SK-N-DZ (cell line): ENCODE results near the gene LRRC8C.
A peak's percentile ranks its signal among the peaks of the same experiment; 100 is the strongest.

Experiments
- DNase-seq: peaks from one replicate; pipeline ENCODE4 v3.0.0-alpha.2; 2015; ENCODE audit warnings: low spot score

LRRC8C gene

DNA sequence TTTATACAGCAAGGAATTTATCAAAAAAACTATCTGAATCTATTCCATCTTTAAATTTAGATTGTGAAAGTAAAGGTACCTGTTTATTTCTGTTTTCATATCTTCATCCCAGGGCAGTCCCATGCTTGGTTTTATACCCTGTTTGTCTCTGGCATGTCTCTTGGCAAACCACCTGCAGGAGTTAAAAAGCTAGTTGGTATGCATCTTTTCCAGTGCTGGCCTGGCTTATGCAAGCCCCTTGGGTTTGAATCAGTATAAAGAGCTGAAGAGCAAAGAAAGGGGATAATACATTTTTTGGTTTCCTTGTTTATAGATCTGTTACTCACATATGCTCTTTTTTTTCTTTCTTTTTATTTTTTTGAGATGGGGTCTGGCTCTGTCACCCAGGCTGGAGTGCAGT is 37.8 kb downstream of the LRRC8C start:
- DNase-seq: no peak

DNA sequence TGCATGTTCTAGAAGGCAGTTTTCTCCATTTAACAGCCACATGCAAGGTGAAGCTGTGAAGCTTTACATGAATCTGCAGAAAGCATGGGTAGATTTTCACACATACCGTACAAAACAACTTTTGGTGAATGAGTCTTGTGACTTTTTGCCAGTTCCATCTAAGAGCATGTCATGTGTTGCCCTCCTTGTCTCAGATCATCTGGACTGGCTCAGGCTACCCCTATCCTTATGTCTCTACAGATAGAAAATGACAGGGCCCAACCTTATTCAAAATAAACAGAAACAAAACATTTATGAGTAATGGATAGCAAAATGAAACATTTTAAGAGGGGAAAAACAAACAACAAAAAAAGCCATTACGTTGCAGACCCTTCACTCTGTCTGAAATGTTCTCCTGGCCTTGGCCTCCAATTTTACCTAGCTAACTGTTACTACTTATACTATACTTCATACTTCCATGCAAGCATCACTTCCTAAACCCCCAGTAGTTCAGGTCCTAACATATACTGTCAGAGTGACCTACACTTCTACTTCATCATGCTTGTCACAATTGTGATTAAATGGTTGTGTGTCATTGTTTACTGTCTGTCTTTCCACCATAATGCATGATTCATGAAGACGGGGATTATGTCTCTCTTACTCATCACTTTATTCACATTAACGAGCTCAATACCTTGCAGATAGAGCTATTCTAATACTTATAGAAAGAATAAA is 39.0 kb downstream of the LRRC8C start:
- no peak for DNase-seq

DNA sequence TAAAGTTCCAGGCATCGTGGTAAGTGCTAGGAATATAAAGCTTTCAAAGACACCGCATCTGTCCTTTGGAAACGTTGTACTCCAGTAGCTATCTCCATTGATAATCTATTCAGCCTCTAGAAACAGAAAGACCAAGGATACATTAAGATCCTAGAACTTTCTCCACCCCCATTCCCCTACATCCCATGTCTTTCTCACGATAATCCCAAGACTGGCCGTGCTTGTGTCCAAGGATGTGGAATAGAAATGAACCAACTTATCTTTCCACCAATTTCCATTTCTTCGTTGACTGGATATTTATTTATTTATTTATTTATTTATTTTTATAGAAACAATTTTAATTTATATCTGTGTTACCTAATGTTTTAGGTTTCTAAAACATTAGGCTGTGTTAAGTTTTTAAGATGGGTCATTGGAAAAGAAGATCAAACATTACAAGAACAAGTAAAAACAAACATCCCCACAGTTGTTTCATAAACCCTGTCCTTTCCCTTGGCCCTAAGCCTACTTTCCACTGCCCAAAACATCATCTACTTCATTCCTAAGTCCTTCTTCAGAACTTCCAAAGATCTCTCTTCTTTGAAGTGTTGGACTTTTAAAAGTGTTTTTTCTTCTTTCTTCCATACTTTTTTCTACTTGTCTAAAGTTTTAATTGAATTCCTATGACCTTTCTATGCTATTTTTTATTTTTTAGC is 39.7 kb downstream of the LRRC8C start:
- no peak for DNase-seq

DNA sequence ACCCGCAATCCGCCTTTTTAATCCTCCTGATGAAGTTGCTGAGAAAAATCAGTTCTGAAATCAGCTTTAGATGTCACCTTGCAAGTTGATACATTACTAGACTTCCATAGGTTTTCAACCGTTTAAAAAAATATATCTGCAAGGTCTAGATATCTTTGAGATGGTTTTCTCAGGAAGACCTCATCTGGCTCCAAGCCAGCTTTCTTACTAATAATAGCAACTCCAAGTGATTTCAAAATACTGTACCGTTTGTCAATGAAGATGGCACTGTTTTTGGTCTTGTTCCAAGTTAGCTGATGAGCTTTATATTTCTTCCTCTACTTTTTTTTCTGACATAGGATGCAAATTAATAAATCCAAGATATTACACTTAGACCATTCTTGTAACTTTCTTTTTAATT is 40.3 kb downstream of the LRRC8C start:
- no peak for DNase-seq

DNA sequence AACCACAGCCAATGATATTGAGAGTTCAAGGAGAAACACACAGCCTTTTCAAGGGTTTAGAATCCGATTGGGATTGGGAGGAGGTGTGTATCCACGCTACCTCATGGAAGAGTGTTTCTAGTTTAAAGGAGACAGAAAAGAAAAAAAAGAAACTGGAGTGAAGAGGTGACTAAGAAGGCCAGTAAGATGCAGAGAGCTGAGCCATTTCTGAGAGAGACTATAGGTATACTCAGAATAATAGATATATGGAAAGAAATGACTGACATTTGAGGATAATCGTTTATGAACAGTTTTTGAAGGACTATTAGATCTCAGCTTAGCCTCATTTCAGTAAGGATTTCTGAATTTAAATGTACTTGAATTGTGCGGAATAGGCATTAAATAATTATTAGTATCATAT is 42.8 kb downstream of the LRRC8C start:
- no peak for DNase-seq

DNA sequence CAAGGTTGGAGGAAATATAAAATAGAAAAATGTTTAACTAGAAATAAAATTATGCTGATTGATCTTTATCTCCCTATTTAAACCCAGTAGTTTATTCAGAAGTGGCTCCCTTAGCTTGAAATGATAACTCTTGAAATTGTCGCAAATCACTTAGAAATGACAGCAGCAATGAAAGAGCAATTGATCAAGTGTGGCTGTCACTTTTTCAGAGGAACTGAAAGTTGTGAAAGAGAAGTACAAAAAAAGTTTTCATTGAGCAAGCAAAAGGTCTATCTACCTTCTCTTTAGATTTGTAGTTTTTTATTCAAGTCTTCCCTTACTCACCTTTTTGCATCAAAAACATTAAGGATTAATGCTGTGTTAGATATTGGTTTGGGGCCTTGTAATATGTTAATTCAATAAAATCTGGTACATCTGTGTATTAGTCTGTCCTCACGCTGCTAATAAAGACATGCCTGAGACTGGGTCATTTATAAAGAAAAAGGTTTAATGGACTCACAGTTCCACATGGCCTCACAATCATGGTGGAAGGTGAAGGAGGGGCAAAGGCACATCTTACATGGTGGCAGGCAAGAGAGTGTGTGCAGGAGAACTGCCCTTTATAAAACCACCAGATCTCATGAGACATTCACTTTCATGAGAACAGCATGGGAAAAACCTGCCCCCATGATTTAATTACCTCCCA is 48.3 kb downstream of the LRRC8C start:
- no peak for DNase-seq

DNA sequence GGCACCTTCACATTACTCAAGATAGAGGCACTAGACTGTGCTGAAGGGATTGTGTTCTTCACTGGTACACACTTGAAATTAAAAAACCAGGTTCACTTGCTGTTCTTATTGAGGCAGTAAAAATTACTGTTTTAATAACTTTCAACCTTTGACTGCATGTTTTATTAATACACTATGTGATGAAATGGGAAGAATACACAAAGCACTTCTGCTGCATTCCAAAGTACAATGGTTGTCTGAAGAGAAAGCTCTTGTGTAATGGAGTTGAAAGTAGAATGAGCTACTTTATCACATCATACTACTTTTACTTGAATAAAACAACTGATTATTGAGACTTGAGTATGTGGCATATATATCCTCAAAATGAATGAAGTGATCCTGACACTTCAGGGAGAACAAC is 49.7 kb downstream of the LRRC8C start:
- no peak for DNase-seq

DNA sequence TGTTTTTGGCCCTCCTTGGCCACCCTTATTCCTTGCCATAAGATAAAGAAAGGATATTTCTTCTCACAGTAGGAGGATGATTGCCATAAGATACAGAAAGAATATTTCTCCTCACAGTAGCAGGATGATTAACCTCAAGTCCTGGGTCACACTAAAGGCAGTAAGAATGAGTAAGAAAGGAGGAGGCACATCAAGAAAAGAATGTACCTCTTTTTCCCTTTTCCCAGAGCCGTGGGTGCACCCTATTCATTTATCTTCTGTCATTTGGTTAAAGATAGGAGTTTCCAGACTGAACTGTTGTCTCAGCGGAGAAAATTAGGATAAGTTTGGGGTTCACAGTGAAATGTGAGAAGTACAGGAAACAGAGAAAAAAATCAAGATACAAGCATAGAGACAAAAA is 52.5 kb downstream of the LRRC8C start:
- no peak for DNase-seq

DNA sequence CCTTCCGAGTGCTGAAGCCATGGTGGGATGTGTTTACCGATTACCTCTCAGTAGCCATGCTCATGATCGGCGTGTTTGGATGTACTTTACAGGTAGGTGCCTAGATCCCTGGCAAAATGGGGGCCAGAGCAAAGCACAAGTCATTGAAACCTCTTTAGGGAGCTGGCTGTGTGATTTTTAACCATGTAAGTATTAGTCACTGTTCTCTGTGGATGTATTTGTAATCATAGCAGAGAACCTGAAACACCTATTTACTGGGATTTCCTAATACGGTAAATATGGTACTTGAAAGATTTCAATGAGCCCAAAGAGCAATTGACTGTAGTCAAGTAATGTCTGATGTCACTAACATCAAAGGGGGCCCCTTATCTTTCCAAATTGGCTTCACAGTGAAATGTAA is 53.6 kb downstream of the LRRC8C start:
- no peak for DNase-seq

DNA sequence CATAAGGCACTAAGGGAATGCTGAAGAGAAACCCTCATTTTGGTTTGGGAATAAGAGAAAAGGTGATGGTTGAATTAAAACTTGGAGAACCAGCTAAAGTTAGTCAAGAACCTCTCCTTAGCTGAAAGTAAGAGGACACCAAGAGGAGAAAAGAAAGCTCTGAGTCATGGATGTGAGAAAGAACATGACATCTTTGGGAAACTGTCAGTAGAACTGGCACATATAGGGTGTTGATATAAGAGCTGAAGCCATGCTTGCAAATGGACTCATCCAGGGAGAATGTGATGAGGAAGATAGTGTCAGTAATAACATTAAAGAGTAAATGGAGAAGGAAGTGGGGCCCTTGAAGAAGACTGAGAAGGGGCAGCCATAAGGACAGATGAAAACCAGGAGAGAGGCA is 54.3 kb downstream of the LRRC8C start:
- no peak for DNase-seq

DNA sequence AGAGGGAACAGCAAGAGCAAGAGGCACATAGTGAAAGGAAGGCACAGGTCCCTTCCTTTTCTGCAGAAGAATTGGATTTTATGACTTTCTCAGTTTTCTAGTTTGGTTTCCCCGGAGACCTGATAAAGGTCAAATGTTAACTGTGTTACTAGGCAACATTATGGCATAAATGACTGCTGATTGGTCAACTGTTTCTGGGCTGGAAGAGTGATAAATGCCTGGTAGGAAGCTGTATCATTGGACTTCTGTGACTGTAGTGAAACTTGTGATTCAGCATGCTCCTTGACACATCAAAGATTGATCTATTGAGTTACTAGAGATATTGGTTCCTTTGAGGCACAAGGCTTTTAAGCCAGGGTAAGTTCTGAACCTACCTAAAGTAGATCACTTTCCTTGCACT is 55.7 kb downstream of the LRRC8C start:
- no peak for DNase-seq

DNA sequence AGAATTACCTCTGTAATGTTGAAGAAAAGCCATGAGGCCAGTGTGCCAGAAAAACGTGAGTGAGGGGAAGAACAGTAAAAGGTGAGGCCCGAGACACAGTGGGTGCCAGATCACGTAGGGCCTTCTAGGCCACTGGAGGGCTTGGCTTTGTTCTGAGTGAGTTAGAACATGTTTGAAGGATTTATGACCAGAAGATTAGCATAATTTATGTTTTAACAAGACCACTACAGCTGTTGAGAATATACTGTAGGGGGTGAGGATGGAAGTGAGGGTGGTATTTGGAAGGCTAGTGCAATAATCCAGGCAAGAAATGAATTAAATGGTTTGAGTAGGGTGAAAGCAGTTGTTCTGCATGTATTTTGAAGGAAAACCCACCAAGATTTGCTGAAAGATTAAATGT is 56.3 kb downstream of the LRRC8C start:
- no peak for DNase-seq

DNA sequence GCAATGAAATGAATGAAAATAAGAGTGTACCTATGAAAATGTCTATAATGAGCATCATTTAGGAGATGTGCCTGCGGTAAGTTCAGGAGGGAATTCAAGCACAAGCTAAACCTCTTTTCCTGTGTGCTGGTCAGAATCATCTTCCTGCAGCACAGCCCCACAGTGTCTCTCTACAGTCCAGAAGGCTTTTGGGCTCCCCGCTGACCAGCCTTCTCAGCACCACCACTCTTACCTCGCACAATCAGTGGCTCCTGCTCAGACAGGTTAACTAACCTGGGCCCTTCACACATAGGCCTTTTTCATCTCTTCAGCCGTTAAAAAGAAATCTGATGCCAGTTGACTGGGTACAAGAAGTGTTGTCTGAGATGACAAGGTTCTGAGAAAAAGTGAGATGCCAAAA is 57.7 kb downstream of the LRRC8C start:
- DNase-seq: no peak

DNA sequence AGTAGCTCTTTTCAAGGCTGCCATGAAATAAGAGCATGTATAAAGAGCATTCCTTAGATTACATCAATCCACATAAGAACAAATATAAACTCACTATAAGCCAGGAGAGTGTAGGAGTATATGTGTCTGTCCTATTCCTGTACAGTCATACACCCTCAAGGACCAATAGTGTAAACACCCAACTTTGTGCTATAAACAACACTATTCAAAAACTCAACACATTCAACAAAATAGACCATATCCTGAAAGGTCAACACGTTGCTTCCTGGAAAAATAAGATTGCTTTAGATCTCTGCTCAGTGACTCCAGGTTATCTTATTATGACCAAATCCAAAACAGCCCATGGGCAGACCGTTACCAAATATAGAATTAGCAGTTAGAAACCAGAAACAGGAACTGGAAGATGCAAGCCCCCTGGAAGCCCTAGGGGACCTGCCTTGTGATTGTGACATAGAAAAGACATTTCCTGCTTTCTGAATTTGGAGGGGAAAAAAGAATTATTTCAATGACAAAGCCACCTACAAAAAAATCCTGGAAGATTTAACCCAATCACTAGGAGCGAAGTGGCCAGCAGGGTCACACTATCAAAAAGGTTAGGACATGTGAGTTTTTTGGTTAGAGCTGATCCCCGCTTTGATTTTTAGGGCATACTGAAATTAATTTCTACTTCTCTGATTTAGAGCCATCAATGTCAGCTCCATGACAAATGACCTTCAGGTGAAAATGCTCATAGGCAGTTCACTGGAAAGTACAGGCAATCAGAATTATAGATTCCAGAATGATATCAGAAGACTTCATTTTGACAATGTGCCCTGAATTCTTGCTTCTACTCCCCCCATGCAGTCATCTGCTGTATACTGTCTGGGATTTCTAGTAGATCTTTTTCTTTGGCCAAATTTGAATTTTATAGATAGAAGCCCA is 59.9 kb downstream of the LRRC8C start:
- peak; percentile 13 for DNase-seq

DNA sequence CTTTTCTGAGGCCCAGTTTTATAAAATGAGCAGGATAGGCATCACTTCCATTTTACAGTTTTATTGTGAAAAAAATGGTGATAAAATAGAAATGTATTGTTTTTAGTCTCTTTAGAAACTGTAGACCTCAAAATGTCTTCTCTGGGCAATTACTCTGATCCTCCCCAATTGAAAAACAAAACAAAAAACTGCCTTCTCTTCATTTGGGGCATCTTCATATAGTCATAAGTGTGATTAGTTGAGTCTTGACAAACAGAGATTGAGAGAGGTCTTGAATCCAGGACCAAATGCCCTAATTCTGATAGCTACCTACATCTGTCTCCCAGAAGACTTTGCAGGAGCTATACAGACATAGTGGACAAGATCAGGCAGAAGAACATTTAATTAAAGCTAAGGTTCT is 62.9 kb downstream of the LRRC8C start:
- DNase-seq: no peak

DNA sequence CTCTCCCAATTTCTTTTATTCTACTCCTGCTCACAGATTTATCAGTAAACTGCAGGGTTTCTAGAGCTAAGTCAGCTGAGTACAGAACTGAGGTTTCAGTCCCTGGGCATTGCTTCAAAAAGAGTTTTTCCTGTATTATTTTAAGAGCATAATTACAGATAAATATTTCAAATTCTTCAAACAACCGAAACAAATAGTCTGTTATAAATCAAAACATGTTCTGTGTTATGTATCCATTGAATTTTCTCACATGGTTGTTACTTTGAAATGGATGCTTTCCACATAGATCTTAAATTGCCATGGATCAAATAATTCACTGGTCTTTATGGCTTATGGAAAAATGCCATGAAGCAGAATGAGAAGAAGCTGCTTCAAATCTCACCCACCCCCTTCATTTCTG is 64.5 kb downstream of the LRRC8C start:
- DNase-seq: no peak

DNA sequence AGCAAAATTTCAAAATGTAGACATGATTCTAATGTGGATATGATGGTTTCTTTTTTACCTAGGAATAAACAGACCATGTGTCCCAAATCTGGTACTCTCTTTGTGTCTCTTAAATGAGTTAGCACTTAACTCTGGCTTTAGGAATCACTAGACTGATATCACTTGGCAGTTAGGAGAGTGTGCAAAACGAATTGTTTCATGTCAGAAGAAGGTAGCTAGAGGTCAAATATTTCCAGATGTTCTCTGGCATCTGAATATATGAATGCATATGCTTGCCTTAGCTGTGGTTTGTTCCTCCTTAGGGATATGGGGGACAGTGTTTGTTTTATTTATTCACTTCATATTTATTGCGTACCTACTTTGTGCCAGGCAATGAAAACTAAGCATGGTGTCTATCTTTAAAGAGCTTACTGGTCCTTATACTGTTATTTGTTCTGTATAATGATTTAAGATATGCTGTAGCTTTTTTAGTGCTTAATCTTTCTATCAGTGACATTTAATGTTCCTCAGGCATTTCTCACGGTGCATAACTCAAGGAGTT is 65.2 kb downstream of the LRRC8C start:
- DNase-seq: no peak

DNA sequence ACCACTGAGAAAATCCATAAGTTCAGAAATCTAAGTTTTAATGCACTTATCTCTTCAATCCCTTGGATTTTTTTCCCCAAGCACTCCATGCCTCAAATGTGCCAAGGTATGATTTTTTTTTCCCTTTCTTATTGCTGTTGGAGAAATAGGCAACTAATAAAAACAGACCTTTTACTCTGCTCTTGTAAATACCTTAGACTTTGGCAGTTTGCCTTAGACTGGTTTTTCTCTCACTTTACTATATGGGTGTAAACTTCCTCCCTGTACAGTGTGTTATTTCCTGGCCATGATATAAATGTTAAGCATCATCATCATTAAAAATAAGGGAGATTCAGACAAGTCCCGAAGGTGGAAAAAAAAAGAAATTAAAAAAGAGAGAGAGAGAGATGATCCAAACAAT is 65.7 kb downstream of the LRRC8C start:
- no peak for DNase-seq

DNA sequence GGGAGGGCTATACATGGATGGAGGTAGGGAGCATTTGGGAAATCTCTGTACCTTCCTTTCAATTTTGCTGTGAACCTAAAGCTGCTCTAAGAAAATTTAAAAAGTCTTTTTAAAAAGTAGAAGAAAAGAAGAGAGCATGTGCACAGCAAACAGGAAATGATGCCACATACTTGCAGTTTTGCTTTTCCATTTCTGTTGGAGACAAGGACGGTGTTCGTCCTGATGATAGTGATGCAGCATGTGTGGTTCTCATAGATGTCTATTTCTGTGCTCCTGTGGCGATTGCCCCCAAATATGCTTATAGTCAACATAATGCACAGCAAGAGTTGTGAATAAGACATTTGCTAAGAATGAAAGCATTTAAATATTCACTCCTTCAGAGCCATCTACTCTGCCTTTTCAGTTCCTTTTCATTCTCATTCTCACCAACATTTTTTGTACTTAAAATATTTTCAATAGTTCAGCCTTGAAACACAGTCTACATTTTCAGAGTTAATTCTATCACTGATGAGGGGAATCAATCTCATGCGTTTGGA is 66.6 kb downstream of the LRRC8C start:
- DNase-seq: no peak

DNA sequence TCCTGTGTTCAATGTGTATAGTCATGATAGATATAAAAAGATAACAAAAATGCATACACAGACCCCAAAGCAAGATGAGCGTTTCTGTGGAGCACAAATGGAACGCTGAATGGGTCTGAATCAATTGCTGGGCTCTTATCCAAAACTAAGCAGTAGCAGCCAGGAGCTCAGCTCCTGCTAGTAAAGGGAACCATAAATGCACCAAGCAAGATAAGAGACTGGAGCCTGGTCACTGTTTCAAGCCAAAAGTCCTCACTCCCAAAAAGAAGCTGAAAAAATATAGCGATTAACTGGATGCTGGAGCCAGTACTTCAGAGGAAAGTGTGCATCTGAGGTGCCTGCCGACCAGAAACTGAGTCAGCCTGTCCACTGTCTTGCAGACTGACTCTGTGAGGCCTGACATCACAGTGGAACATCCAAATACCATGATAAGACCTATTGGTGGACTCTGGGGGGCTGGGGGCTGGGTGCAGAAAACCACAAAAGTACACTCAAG is 68.9 kb downstream of the LRRC8C start:
- no peak for DNase-seq

DNA sequence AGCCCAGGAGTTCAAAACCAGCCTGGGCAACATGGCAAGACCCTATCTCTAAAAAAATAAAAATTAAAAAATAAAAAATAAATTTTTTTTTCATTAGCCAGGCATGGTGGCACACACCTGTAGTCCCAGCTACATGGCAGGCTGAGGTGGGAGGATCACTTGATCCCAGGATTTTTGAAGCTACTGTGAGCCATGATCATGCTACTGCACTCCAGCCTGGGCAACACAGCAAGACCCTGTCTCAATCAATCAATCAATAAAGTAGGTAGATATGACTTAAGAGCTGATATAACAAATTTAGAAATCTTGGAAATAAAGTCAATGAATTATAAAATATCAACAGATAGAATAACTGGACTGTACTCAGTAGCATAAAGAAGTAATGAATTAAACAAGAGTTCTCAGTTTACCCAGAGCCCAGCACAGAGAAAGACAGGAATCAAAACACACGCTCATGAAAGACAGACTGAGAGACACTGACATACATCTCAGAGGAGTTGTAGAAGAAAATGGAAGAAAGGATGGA is 69.7 kb downstream of the LRRC8C start:
- no peak for DNase-seq
